Astrocyte (in vitro differentiated cells and primary cell): ENCODE measurements around the gene WNT7B.

ENCODE experiments used
- EZH2 ChIP-seq: IDR thresholded peaks from 2 replicates; pipeline ENCODE4 v1.6.1; 2012; ENCODE audit warnings: mild to moderate bottlenecking, low read length, inconsistent platforms; ENCODE audit not compliant: insufficient read depth
- TF ChIP-seq, protein P1 (sequence below): IDR thresholded peaks from 2 replicates; pipeline ENCODE4 v1.5.1; 2011; ENCODE audit warnings: low read depth, mild to moderate bottlenecking, inconsistent platforms, low read length, moderate library complexity; ENCODE audit not compliant: insufficient read depth

DNA sequence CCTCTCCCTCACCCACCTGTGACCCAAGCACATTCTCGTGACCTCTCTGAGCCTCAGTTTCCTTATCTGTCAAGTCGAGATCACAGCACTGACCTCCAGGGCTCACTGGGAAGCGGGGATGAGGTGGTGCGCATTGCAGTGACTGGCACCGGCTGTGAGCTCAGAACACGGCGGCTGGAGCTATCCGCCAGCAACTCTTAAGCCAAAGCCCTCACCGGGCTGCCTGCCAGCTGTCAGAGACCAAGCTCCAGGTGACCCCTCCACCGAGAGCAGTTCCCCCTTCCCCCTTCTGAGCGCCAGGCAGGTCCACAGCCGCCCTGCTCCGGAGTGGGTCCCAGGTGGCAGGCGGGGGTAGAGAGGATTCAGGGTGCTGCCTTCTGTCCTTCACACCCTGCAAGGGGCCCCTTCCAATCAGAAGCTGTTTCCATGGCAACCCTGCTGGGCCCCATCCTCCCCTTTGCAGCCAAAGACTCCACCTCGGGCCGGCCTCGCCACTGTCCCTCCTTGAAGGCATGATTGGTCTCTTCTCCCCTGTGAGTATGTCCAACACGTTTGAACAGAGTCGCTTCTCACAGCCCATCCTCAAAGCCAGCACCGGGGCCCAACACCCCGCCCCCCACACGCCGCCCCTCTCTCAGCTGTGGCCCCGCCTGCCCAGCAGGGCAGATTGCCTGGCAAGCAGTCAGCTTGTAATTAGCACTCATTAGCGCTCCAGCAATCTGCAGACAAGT, 98.7 kb downstream of the WNT7B start:
- peak; percentile 49 for TF ChIP-seq EZH2
- TF ChIP-seq, protein P1, sequence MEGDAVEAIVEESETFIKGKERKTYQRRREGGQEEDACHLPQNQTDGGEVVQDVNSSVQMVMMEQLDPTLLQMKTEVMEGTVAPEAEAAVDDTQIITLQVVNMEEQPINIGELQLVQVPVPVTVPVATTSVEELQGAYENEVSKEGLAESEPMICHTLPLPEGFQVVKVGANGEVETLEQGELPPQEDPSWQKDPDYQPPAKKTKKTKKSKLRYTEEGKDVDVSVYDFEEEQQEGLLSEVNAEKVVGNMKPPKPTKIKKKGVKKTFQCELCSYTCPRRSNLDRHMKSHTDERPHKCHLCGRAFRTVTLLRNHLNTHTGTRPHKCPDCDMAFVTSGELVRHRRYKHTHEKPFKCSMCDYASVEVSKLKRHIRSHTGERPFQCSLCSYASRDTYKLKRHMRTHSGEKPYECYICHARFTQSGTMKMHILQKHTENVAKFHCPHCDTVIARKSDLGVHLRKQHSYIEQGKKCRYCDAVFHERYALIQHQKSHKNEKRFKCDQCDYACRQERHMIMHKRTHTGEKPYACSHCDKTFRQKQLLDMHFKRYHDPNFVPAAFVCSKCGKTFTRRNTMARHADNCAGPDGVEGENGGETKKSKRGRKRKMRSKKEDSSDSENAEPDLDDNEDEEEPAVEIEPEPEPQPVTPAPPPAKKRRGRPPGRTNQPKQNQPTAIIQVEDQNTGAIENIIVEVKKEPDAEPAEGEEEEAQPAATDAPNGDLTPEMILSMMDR: no peak
